Fibroblast of skin of back (primary cell): ENCODE data around the gene POLQ. TPM values are rescaled to one million over a fixed set of nuclear protein-coding genes. Genes with fewer than 3 reads are reported as not detected.
"Not testable (repeated sequence)": the region's sequence is repeated elsewhere in the genome, so short reads cannot be mapped to it uniquely, and the experiment has no call there.

Experiments used
- DNase-seq: peaks from one replicate; pipeline ENCODE4 v3.0.0-alpha.2; 2013
- polyA plus RNA-seq, 2 experiments: library from polyadenylated mRNA; unstranded; fragments of 120-200 nt; gene quantifications; one replicate each; pipeline ENCODE4 v1.2.1, GENCODE V29; 2013; ENCODE audit not compliant: insufficient read length in 2 of 2

Gene POLQ
- 6.8 TPM for polyA plus RNA-seq (2013, experiment 1 of 2; ENCODE audit: insufficient read length)
- polyA plus RNA-seq (2013, experiment 2 of 2; ENCODE audit: insufficient read length): 0.89 TPM

- DNase-seq: peak; percentile 95
Measured at GRCh38 chr3:121545574-121546455, at the start of gene POLQ. Gene POLQ, minus strand, starts transcription at chr3:121545988. Its CDS starts 111 bp downstream, at chr3:121545877.

DNA sequence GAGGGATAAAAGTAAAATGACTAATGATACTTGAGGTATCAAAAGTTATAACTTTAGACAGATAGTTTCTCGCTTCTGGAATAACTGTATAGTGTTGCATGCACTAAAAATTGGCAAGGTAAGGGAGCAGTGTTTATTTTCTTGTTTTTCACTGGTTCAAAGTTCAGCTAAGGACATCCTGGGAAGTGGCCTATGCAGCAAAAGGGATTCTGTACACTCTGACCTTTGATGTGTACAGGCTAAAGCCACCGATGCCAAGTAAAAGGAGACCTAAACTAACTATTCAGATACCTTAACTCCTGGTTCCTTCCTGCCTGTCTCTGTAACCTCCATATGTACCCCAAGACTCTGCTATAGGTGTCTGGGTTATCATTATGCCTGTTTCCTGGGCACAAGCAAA lies 49.1 kb upstream of the POLQ start:
- DNase-seq: no peak

GRCh38 chr3:121593806-121594205 lies 48.0 kb upstream of the POLQ start:
- DNase-seq: not testable (repeated sequence)

- no peak for DNase-seq
Measured at GRCh38 chr3:121592856-121593702, 47.3 kb upstream of the POLQ start, which contains the start of gene FBXO40. Gene FBXO40, plus strand, starts transcription at chr3:121593379. Its CDS starts 27,197 bp downstream, at chr3:121620576.

DNA sequence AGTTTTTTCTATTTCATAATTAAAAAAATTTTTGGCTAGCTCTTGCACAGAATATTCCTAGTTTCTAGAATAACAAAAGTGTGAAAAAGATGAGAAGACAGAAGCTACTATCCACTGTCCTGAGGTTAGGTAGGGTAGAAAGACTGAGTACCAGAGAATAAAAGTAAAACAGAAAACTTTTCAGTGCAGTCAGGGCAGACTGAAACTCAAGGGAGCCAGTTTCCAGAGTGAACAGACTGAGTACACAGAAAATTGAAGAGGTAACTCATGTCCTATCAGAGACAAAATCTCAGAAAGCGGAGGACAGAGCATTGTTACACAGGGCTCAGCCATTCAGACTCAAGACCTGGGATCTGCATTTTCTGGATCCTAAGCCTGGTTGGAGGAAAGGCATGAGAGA lies 38.6 kb upstream of the POLQ start:
- DNase-seq: no peak

DNA sequence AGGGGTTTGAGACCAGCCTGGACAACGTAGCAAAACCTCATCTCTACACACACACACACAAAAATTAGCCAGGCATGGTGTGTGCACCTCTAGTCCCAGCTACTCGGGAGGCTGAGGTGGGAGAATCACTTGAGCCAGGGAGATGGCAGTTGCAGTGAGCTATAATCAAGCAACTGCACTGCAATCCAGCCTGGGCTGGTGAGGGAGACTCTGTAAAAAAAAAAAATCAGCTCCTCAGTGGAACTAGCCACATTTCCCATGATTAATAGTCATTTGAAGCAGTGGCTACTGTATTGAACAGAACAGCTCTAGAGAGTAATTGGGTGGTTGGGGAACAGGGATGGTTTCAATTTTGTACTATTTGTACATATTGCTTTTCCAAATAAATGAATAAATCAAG lies 35.9 kb upstream of the POLQ start:
- DNase-seq: no peak

DNA sequence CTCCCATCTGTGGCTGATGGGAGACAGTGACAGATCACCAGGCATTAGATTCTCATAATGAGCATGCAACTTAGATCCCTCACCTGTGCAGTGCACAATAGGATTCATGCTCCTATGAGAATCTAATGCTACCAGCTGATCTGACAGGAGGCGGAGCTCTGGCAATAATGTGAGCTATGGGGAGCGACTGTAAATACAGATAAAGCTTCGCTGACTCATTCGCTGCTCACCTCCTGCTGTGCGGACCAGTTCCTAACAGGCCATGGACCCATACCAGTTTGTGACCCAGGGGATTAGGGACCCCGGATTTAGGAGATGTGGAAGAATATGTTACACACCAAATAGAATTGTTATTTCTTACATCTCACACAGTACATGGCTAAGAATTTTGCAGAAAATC lies 28.7 kb upstream of the POLQ start:
- no peak for DNase-seq

- no peak for DNase-seq
Measured at GRCh38 chr3:121567649-121568048, 21.9 kb upstream of the POLQ start, which contains the start of gene ARGFX. Gene ARGFX, plus strand, starts transcription at chr3:121567949. Its CDS starts 2,765 bp downstream, at chr3:121570714.

- DNase-seq: no peak
Measured at GRCh38 chr3:121566773-121567172, 21.0 kb upstream of the POLQ start.

DNA sequence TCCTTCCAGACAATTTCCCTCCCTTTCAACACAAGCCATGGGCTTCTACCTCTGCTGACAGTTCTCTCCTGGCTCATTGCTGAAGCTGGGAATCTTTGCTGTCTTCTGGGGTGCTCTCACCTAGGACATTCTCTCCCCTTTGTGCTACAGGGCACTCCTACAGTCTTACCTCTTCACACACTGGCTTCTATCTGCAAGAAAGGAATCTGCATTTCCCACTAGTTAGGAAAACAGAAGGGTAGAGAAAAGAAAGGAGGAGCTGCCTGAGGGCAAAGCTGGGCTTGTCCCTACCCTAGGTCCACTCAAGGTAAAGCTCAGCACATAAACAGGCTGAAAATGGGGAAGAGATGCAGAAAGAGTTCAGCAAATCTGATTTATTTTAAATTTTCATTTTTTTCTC lies 16.4 kb upstream of the POLQ start:
- DNase-seq: no peak

DNA sequence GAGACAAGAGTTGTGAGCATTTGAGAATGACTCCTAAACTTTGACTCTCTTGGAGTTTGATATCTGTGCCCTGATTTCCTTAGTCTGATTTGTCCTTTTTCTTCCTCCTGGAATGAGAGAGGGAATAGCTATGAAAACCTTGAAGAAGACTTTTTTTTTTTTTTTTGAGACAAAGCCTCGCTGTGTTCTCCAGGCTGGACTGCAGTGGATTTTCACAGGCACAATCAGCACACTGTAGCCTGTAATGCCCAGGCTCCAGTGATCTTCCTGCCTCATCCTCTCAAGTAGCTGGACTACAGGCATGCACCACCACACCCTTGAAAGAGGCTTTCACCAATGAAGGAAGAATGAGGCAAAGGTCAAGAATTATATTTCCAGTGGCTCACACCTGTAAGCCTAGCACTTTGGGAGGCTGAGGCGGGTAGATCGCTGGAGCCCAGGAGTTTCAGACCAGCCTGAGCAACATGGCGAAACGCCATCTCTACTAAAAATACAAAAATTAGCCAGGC lies 11.7 kb upstream of the POLQ start:
- no peak for DNase-seq

GRCh38 chr3:121552797-121553196 lies 7.0 kb upstream of the POLQ start:
- DNase-seq: no peak

DNA sequence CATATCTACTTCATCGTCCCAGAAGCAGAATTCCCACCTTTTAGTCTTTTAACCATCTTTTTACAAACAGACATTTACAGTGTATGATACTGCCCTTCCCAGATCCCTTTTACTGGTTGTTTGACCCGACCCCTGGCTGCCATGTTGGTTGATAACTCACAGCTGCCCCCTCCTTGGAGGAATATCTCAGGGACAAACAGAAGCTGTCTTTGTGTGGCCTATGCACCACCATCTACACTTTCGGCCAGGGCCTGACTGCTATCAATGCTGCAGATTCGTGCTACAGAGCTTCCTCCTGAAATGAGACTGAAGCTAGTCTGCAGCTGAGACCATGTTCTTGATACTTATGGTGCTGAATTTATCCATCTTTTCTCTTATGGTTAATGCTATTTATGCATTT lies 6.6 kb upstream of the POLQ start:
- DNase-seq: no peak

DNA sequence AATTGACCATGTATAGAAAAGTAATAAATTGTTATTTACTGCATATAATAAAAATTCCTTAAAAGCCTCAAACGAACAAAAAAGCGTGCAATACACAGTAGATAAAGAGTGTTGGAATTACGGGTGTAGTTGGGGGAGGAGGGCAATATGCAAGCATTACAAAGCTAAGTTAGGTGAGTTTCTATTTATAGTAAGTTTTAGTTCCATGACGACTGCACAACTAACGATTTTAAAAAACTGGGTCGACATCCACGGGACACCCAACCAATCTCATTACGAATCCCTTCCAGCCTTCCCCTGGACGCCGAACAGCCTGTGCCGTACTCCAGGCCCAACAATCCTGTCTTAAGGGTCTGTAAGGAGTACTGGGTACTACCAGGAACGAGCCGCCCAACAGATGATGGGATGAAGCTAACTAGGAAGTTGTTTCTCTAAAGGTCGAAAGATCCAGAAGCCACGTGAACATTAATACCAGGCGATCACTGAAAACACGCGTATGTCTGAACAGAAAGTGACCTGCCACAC lies 677 bp downstream of the POLQ start:
- DNase-seq: peak; percentile 9

DNA sequence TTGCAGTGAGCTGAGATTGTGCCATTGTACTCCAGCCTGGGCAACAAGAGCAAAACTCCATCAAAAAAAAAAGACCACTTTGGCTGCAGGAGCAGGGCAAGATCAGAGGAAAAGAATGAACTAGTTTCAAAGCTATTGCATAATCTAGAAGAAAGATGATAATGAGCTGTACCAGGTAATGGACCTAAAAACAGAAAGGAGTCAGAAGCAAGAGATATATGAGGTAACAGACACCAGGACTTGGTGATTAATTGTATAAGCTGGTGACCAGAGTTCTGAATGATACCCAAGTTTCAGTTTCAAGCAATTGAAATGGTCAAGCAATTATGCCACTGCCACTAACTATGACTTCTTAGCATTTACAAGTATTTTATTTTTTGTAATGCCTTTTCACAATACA lies 2.9 kb downstream of the POLQ start:
- DNase-seq: no peak

- DNase-seq: no peak
Measured at GRCh38 chr3:121531269-121531668, 14.5 kb downstream of the POLQ start.

- no peak for DNase-seq
Measured at GRCh38 chr3:121529308-121529707, 16.5 kb downstream of the POLQ start.

DNA sequence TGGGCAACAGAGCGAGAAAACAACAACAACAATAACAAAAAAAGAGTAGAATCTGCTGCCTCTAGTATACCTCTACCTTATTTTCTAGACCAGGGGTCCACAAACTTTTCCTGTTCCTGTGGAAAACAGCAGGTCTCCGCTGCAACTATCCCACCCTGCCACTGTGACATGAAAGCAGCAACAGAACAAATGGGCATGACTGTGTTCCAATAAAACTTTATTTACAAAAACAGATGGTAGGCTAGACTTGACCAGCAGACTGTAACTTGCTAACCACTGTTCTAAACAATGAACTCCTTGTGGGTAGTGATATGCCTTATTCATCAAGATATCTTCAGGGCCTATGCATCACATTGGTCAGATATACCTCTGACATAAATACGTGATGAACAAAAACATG lies 25.3 kb downstream of the POLQ start:
- DNase-seq: no peak

DNA sequence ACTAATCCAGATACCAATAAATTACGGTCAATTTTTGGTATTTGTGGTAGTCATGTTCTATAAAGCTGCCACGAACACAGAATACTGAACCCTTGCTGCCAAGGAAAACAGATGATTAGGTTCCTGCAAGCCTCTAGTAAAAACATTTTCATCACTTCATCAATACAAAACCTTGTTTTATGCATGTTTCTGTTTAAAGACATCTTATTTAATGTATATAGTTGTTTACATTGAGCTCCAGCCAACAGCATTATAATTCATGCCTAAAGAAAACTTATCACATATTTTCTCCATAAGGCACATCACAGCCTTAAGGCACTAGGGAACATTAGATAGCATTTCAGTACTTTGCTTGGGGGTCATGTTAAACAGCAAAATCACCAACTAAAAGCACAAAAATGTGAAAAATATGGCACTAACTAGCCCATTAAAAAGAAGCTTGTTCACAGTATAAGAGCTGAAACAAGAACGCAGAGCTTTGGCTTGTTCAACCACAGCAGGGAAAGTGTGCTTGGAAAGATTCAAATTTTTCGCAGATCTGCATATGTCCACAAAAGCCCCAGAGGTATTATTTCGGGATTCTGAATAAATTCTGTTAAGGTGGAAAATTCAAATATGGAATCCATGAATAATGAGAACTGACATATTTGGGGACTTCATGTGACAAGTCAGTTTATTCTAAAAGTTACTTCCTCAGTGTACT lies 27.7 kb downstream of the POLQ start:
- DNase-seq: peak; percentile 12

- no peak for DNase-seq
Measured at GRCh38 chr3:121515862-121516261, 29.9 kb downstream of the POLQ start.

DNA sequence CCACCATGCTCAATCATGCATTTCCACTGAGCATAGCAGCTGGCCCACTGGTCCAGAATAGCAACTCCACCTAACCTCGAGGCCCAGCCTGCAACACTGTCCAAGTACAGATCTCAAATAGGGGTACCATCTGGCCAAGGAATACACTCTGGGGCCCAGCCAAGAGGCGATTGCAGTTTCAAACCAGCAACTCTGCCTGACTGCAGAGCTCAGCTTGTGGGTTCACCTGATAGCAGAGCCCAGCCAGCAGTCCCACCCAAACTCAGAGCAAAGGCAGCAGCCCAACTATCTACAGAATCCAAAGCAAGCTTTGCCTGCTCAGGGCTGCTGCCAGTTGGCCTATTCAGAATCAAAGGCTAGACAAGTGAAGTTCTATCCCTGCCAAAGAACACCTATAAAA lies 30.5 kb downstream of the POLQ start:
- no peak for DNase-seq

DNA sequence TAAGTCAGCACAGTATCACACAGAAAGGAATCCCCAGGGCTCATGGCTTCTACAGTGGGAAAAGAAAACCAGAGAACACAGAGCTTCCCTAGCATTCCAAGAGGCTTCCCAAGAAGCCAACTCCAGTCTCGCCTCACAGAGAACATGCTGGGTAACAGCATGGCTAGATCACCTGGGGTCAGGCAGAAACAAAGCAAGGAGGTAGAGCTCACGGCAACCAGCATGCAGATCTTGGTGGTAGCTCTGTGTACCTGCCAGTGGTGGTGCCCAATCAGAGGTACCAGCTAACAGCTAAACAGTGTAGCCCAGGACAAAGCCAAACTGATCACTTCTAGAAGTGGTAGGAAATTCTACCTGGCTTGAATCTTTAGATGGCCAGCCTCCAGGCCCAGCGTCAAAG lies 31.3 kb downstream of the POLQ start:
- no peak for DNase-seq
